DOHH2 (cell line): ENCODE results near the gene C1S.
"Not testable (repeated sequence)": the region's sequence is repeated elsewhere in the genome, so short reads cannot be mapped to it uniquely, and the experiment has no call there.

Experiments used
- H3F3A ChIP-seq: fragments of 200-600 bp; sonication (generic), shearing (Covaris generic); 2 replicates; pipeline ENCODE4 v1.6.0; 2016; ENCODE audit warnings: antibody characterized with exemption, mild to moderate bottlenecking; ENCODE audit not compliant: control insufficient read depth, insufficient read depth
- H3K27ac ChIP-seq: fragments of 200-600 bp; sonication (generic); 2 replicates; pipeline ENCODE4 v1.5.1; 2014; ENCODE audit warnings: low read depth, mild to moderate bottlenecking, low read length, moderate library complexity
- H3K27me3 ChIP-seq: fragments of 200-600 bp; sonication (generic); 2 replicates; pipeline ENCODE4 v1.6.1; 2014; ENCODE audit warnings: mild to moderate bottlenecking, low read length, mixed read lengths; ENCODE audit not compliant: control insufficient read depth
- H3K36me3 ChIP-seq: fragments of 200-600 bp; sonication (generic); 2 replicates; pipeline ENCODE4 v1.6.1; 2014; ENCODE audit warnings: mild to moderate bottlenecking, low read length, moderate library complexity, mixed read lengths; ENCODE audit not compliant: control insufficient read depth
- H3K4me1 ChIP-seq: fragments of 200-600 bp; sonication (generic); 2 replicates; pipeline ENCODE4 v1.6.1; 2014; ENCODE audit warnings: mild to moderate bottlenecking, low read length, mixed read lengths; ENCODE audit not compliant: control insufficient read depth
- H3K4me2 ChIP-seq: fragments of 200-600 bp; sonication (generic); 2 replicates; pipeline ENCODE4 v1.6.0; 2014; ENCODE audit warnings: mild to moderate bottlenecking, low read length, moderate library complexity
- H3K4me3 ChIP-seq: fragments of 200-600 bp; sonication (generic); 2 replicates; pipeline ENCODE4 v1.5.1; 2014; ENCODE audit warnings: mild to moderate bottlenecking, low read length, mixed read lengths
- H3K79me2 ChIP-seq: fragments of 200-600 bp; sonication (generic); 2 replicates; pipeline ENCODE4 v1.6.1; 2014; ENCODE audit warnings: mild to moderate bottlenecking, low read length, mixed read lengths; ENCODE audit not compliant: control insufficient read depth
- H3K9me2 ChIP-seq: fragments of 200-600 bp; sonication (generic); replicated peaks from 2 replicates; pipeline ENCODE4 v1.6.1; 2014; ENCODE audit warnings: mild to moderate bottlenecking, low read length, mixed read lengths; ENCODE audit not compliant: control insufficient read depth
- H3K9me3 ChIP-seq: fragments of 200-600 bp; sonication (generic); 2 replicates; pipeline ENCODE4 v1.6.1; 2014; ENCODE audit warnings: antibody characterized with exemption, low read length, mixed read lengths; ENCODE audit not compliant: control insufficient read depth, insufficient read depth
- H4K20me1 ChIP-seq: fragments of 200-600 bp; sonication (generic); 2 replicates; pipeline ENCODE4 v1.6.0; 2014; ENCODE audit warnings: low read depth, mild to moderate bottlenecking, antibody characterized with exemption, low read length, moderate library complexity; ENCODE audit not compliant: control insufficient read depth, insufficient read depth
- EZH2phosphoT487 ChIP-seq: fragments of 200-600 bp; sonication (generic); IDR thresholded peaks from 2 replicates; pipeline ENCODE4 v1.6.1; 2017; ENCODE audit warnings: borderline replicate concordance, mild to moderate bottlenecking, antibody characterized with exemption, low read length, moderate library complexity, mixed read lengths
- TF ChIP-seq, protein P1 (sequence below): fragments of 200-600 bp; sonication (generic); IDR thresholded peaks from one replicate; pipeline ENCODE4 v1.5.1; 2014; ENCODE audit warnings: antibody characterized with exemption, mild to moderate bottlenecking, low read depth, low read length; ENCODE audit not compliant: poor library complexity, severe bottlenecking

Gene C1S

DNA sequence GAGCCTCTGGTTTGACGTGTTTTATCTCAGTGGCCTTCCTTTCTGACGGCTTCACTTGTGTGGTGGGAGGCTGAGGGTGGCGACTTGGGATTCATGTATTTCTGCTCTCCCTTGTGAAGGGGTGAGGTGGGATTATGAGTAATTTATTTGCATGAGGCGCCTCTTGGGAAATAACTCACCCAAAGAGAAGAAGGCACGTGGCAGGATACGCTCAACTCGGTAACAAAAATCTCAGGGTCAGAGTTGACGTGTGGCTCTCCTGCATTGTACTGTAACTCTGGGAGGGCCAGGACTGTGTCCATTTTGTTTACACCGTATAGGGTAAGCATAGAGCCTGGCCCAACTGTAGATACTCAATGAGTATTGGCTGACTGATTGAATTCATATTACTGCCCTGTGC lies 14.6 kb upstream of the C1S start:
- no peaks in the 10 kb centered on the region; the same call in 1 of the 2 replicates for H4K20me1 ChIP-seq
- H3K4me3 ChIP-seq, result no peak overlapping the region
- peaks cover 8% of the 10 kb centered on the region; the same call in 1 of the 2 replicates for H3K4me1 ChIP-seq
- H3K27me3 ChIP-seq, result peaks cover 43% of the 10 kb centered on the region
- H3K27ac ChIP-seq, result no peak overlapping the region
- no peaks in the 10 kb centered on the region for H3K9me2 ChIP-seq
- 0 out of 2 replicates have a peak, but pooled peaks cover 4% of the 10 kb centered on the region for H3F3A ChIP-seq
- TF ChIP-seq EZH2phosphoT487, result no peak
- TF ChIP-seq, protein P1, sequence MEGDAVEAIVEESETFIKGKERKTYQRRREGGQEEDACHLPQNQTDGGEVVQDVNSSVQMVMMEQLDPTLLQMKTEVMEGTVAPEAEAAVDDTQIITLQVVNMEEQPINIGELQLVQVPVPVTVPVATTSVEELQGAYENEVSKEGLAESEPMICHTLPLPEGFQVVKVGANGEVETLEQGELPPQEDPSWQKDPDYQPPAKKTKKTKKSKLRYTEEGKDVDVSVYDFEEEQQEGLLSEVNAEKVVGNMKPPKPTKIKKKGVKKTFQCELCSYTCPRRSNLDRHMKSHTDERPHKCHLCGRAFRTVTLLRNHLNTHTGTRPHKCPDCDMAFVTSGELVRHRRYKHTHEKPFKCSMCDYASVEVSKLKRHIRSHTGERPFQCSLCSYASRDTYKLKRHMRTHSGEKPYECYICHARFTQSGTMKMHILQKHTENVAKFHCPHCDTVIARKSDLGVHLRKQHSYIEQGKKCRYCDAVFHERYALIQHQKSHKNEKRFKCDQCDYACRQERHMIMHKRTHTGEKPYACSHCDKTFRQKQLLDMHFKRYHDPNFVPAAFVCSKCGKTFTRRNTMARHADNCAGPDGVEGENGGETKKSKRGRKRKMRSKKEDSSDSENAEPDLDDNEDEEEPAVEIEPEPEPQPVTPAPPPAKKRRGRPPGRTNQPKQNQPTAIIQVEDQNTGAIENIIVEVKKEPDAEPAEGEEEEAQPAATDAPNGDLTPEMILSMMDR, result no peak
- no peak overlapping the region for H3K4me2 ChIP-seq
- no peaks in the 10 kb centered on the region for H3K36me3 ChIP-seq
- H3K79me2 ChIP-seq, result no peaks in the 10 kb centered on the region
- H3K9me3 ChIP-seq, result no peaks in the 10 kb centered on the region; the same call in 1 of the 2 replicates

DNA sequence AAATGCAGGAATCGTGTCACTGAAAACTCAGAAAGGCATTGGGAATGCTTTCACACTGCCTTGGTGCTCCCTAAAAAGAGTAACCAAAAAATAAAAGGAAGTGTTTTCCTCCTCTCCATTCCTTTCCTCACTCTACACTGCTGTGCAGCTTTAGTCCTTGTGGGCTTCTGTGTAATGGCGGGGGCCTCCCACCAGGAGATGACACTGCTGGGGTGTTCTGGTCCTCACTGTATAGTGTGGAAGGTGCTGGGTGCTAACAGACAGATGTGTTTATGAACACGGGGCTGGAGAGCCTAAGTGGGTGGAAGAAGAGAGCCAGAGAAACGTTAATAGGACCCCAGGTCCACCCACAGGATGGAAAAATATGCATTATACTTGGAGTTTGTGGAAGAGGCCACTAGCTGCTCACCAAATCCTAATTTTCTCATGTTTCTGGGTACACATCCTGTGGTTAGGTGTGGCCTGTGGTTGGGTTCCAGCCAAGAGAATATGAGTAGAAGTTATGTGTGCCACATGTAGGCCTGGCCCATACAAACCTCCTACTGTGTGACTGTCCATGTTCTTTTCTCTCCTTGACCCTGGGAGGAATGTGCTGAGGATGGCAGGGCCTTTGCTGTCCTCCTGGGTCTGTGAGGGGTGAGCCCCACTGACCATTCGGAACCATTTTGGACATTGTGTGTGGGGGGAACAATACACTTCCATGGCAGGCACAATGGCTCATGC lies 14.0 kb upstream of the C1S start:
- Histone ChIP-seq H3K27ac (no peak overlapping the region), H3K4me1 (peaks cover 8% of the 10 kb centered on the region; the same call in 1 of the 2 replicates), H3F3A (0 out of 2 replicates have a peak, but pooled peaks cover 4% of the 10 kb centered on the region), H3K36me3 (no peaks in the 10 kb centered on the region), H3K27me3 (peaks cover 44% of the 10 kb centered on the region), H3K9me2 (no peaks in the 10 kb centered on the region), H4K20me1 (no peaks in the 10 kb centered on the region; the same call in 1 of the 2 replicates), H3K4me3 (no peak overlapping the region), H3K4me2 (no peak overlapping the region), H3K9me3 (no peaks in the 10 kb centered on the region; the same call in 1 of the 2 replicates), H3K79me2 (no peaks in the 10 kb centered on the region)
- no peak for TF ChIP-seq EZH2phosphoT487
- TF ChIP-seq, protein P1, result no peak

DNA sequence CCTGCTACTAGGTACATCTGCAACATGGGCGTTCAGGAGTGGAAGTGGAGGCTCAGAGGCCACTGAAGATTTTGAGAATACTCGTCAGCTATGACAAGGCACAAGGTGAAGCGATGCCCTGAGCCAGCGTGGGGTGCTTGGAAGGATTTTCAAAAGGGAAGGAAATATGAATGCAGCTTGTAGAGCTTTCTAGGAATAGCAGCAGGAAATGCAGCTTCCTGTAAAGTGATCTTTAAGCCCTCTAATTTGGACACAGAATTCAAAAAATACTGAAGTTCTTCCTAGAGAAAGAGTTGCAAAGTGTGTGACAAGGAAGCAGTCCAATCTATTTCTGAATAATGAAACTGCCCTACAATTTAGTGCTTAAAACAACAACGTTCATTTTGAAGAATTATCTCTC lies 13.2 kb upstream of the C1S start:
- Histone ChIP-seq H3K4me2 (no peak overlapping the region), H4K20me1 (no peaks in the 10 kb centered on the region; the same call in 1 of the 2 replicates), H3K9me2 (no peaks in the 10 kb centered on the region), H3K36me3 (no peaks in the 10 kb centered on the region), H3K9me3 (no peaks in the 10 kb centered on the region; the same call in 1 of the 2 replicates), H3K27me3 (peaks cover 50% of the 10 kb centered on the region), H3K27ac (no peak overlapping the region), H3K79me2 (no peaks in the 10 kb centered on the region), H3K4me3 (no peak overlapping the region), H3F3A (0 out of 2 replicates have a peak, but pooled peaks cover 4% of the 10 kb centered on the region), H3K4me1 (peaks cover 8% of the 10 kb centered on the region; the same call in 1 of the 2 replicates)
- TF ChIP-seq, protein P1, result no peak
- TF ChIP-seq EZH2phosphoT487, result no peak

DNA sequence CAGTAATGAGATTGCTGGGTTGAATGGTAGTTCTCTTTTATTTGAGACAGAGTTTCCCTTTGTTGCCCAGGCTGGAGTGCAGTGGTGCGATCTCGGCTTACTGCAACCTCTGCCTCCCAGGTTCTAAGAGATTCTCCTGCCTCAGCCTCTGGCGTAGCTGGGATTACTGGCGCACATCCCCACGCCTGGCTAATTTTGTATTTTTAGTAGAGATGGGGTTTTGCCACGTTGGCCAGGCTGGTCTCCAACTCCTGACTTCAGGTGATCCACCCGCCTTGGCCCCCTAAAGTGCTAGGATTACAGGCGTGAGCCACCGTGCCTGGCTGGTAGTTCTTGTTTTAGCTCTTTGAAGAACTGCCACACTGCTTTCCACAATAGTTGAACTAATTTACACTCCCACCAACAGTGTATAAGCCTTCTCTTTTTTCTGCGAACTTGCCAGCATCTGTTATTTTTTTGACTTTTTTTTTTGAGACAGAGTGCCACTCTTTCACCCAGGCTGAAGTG lies 11.0 kb upstream of the C1S start:
- not testable (repeated sequence) for H3K9me3 ChIP-seq, H3K4me2 ChIP-seq, H3K4me1 ChIP-seq, H3F3A ChIP-seq, H3K4me3 ChIP-seq, H3K36me3 ChIP-seq, H3K79me2 ChIP-seq, H3K9me2 ChIP-seq, H3K27ac ChIP-seq, H4K20me1 ChIP-seq
- peaks cover 51% of the 10 kb centered on the region for H3K27me3 ChIP-seq

DNA sequence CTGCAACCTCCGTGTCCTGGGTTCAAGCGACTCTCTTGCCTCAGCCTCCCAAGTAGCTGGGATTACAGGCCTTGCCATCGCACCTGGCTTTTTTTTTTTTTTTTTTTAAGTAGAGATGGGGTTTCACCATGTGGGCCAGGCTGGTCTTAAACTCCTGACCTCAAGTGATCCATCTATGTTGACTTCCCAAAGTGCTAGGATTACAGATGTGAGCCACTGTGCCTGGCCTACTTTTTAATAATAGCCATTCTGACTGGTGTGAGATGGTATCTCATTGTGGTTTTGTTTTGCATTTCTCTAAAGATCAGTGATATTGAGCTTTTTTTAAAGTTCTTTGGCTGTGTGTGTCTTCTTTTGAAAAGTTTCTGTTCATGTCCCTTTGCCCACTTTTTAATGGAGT lies 10.5 kb upstream of the C1S start:
- H3K9me3 ChIP-seq, H3K4me3 ChIP-seq, H3F3A ChIP-seq, H3K9me2 ChIP-seq, H3K4me2 ChIP-seq, H3K36me3 ChIP-seq, H4K20me1 ChIP-seq, H3K79me2 ChIP-seq, H3K27ac ChIP-seq, H3K4me1 ChIP-seq: not testable (repeated sequence)
- H3K27me3 ChIP-seq, result peaks cover 53% of the 10 kb centered on the region
